AG04449 (cell line): ENCODE results near the gene MAP2.

Experiments
- CTCF ChIA-PET: fragments of 350-600 bp; formaldehyde crosslinking; extraction: SDS; loops from one replicate; lab custom pipeline; 2021; ENCODE audit warnings: antibody characterized with exemption; lab: Yijun Ruan, JAX
- POLR2A ChIA-PET: fragments of 400-600, 350-600 bp; formaldehyde crosslinking; extraction: SDS; loops from one replicate; lab custom pipeline; 2020; ENCODE audit warnings: antibody characterized with exemption, inconsistent platforms; lab: Yijun Ruan, JAX
- DNase-seq: peaks from one replicate; pipeline ENCODE4 v3.0.0-alpha.2; 2010; ENCODE audit warnings: low read depth, low spot score
- H3K4me3 ChIP-seq: 2 replicates; pipeline ENCODE4 v1.5.1; 2011; ENCODE audit warnings: low read depth, mild to moderate bottlenecking, control low read depth, low read length
- TF ChIP-seq, protein P1 (sequence below): IDR thresholded peaks from one replicate; pipeline ENCODE4 v1.5.1; 2011; ENCODE audit warnings: mild to moderate bottlenecking, moderate library complexity, low read length, control low read depth, inconsistent platforms; ENCODE audit not compliant: insufficient read depth; ENCODE audit errors: missing control alignments

MAP2 gene

GRCh38 chr2:209637293-209637692 is 213.4 kb downstream of the MAP2 start:
- TF ChIP-seq, protein P1, sequence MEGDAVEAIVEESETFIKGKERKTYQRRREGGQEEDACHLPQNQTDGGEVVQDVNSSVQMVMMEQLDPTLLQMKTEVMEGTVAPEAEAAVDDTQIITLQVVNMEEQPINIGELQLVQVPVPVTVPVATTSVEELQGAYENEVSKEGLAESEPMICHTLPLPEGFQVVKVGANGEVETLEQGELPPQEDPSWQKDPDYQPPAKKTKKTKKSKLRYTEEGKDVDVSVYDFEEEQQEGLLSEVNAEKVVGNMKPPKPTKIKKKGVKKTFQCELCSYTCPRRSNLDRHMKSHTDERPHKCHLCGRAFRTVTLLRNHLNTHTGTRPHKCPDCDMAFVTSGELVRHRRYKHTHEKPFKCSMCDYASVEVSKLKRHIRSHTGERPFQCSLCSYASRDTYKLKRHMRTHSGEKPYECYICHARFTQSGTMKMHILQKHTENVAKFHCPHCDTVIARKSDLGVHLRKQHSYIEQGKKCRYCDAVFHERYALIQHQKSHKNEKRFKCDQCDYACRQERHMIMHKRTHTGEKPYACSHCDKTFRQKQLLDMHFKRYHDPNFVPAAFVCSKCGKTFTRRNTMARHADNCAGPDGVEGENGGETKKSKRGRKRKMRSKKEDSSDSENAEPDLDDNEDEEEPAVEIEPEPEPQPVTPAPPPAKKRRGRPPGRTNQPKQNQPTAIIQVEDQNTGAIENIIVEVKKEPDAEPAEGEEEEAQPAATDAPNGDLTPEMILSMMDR: no peak
- no peak overlapping the region for H3K4me3 ChIP-seq
- DNase-seq: no peak
- ChIA-PET POLR2A (no interaction called here), CTCF (interaction anchor here (1.3 kb wide), 1 partner anchor 303 kb away, joined by 4 read pairs; no protein-coding TSS in a partner anchor)

GRCh38 chr2:209638346-209638745 is 214.5 kb downstream of the MAP2 start:
- POLR2A ChIA-PET: no interaction called here
- TF ChIP-seq, protein P1: no peak
- peak; percentile 12 for DNase-seq
- H3K4me3 ChIP-seq: no peak overlapping the region
- CTCF ChIA-PET: no interaction called here

DNA sequence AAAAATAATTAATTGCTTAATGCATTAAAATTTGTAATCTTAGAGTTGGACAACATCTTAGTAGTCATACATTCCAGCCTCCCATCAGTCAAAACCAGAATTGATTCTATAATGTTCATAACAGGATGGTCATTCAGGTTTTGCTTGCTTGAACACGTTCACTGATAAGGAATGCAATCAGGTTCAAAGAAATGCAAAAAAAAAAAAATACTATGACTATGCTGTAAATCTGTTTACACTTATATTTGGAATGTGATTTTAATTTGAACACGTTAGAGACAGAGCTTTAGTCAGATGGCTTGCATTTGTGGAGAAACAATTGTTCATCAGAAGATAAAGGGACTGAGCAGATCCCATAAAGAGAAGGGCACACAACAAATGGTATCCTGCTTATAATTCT is 216.5 kb downstream of the MAP2 start:
- POLR2A ChIA-PET: no interaction called here
- CTCF ChIA-PET: no interaction called here
- H3K4me3 ChIP-seq: no peak overlapping the region
- TF ChIP-seq, protein P1: no peak
- no peak for DNase-seq

DNA sequence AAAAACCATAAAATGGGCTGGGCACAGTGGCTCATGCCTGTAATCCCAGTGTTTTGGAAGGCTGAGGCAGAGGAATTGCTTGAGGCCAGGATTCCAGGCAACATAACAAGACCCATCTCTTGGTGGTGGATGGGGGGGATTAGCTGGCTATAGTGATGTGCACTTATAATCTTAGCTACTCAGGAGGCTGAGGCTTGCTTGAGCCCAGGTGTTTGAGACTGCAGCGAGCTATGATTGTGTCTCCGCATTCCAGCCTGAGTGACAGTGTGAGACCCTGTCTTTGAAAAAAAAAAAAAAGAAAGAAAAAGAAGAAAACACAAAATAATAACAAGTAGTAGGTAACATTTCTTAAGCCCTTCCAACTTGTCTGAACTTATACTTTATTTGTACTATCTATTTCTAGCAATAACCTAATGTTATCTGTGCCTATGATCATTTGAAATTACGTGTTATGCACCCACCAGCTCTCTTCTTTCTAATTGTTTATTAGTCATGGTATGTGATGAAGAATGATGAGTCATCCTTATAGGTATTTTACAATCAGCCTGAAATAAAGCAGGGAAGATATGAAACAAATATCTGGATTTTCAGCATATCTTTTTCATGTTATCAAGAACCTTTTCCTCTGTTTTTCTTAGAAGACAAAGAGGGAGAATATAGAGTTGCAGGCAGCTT is 218.4 kb downstream of the MAP2 start:
- DNase-seq: no peak
- no peak overlapping the region for H3K4me3 ChIP-seq
- CTCF ChIA-PET: no interaction called here
- TF ChIP-seq, protein P1: no peak
- POLR2A ChIA-PET: no interaction called here

GRCh38 chr2:209644842-209645241 is 221.0 kb downstream of the MAP2 start:
- no peak for DNase-seq
- TF ChIP-seq, protein P1: no peak
- CTCF ChIA-PET: no interaction called here
- H3K4me3 ChIP-seq: no peak overlapping the region
- POLR2A ChIA-PET: no interaction called here

- peak; percentile 28 for DNase-seq
- TF ChIP-seq, protein P1: no peak
- POLR2A ChIA-PET: no interaction called here
- no peak overlapping the region for H3K4me3 ChIP-seq
- CTCF ChIA-PET: no interaction called here
These were observed 224.9 kb downstream of the MAP2 start for GRCh38 chr2:209648714-209649113.
